Thyroid gland (tissue), 4 donors: Measurements from ENCODE around the gene RPL39L. TPM values are rescaled to one million over a fixed set of nuclear protein-coding genes. Genes with fewer than 3 reads are reported as not detected.

Experiments used
- DNase-seq, 2 donors: peaks; one replicate each; pipeline ENCODE4 v3.0.0-alpha.2; 2019
- H3K27ac ChIP-seq, 3 donors: fragments of 200-600 bp; sonication (generic); 1 replicate in 2 of 3; 2 replicates in 1 of 3; pipeline ENCODE4 v1.5.1; 2016 to 2019; ENCODE audit warnings: mild to moderate bottlenecking in 1 of 3, moderate library complexity in 1 of 3
- H3K27me3 ChIP-seq: fragments of 200-600 bp; sonication (generic); one replicate; pipeline ENCODE4 v1.5.1; 2019
- H3K36me3 ChIP-seq, 2 donors: fragments of 200-600 bp; sonication (generic); one replicate each; pipeline ENCODE4 v1.5.1; 2016 to 2019
- H3K4me1 ChIP-seq, 2 donors: fragments of 200-600 bp; sonication (generic); one replicate each; pipeline ENCODE4 v1.5.1; 2017 to 2019
- H3K4me3 ChIP-seq, 3 donors: fragments of 200-600 bp; sonication (generic); replicated peaks in 1 of 3; 1 replicate in 2 of 3; 2 replicates in 1 of 3; pipeline ENCODE4 v1.5.1; 2016; ENCODE audit warnings: mild to moderate bottlenecking in 1 of 3
- H3K9me3 ChIP-seq: fragments of 200-600 bp; sonication (generic); one replicate; pipeline ENCODE4 v1.5.1; 2017
- CTCF ChIP-seq, 6 experiments: fragments of 200-600 bp in 3 of 6; fragments of 450-650 bp in 3 of 6; sonication (generic) in 3 of 6; IDR thresholded peaks; one replicate each; pipeline ENCODE4 v1.5.1; 2016 to 2019; ENCODE audit warnings: antibody characterized with exemption in 6 of 6, mild to moderate bottlenecking in 2 of 6, inconsistent platforms in 1 of 6, moderate library complexity in 1 of 6
- POLR2A ChIP-seq, 2 donors: fragments of 450-650 bp; IDR thresholded peaks; one replicate each; pipeline ENCODE4 v1.6.1; 2017; ENCODE audit warnings: antibody characterized with exemption in 2 of 2, mild to moderate bottlenecking in 2 of 2, moderate library complexity in 1 of 2
- WGBS, 2 donors: methylation state at CpG; one replicate each; pipeline ENCODE4 v1.1.5; 2017; 5-methylcytosine and 5-hydroxymethylcytosine counted together
- intact Hi-C: fragments of 100-400 bp; cut with DNase I; formaldehyde crosslinking; loops from one replicate; pipeline ENCODE4 v1.15.1; 2023
- total RNA-seq, 4 donors: library from RNA; depleted of rRNA; stranded (reverse); fragments of >200 nt; gene quantifications; one replicate each; pipeline ENCODE4 v1.2.3, GENCODE V29; 2016

Gene RPL39L
- total RNA-seq, 4 donors from 2014 or later, result 6.0 to 8.6 (median 6.9) TPM

- TF ChIP-seq POLR2A (IDR thresholded peaks at IDR 0.05), result no peak
- no peak for TF ChIP-seq CTCF (IDR thresholded peaks at IDR 0.05)
- intact Hi-C loops, result no loop called here
- Histone ChIP-seq H3K27ac (no peak overlapping the region), H3K27me3 (no peaks in the 10 kb centered on the region), H3K4me1 (peaks cover 0 to 17% of the 10 kb centered on the region in 2 donors), H3K9me3 (no peaks in the 10 kb centered on the region), H3K4me3 (no peak overlapping the region), H3K36me3 (no peaks in the 10 kb centered on the region)
- WGBS, 2 donors, result 90 to 92% methylated on average over 7 of the region's 7 CpGs
- DNase-seq, result no peak
These were observed 35.0 kb downstream of the RPL39L start for GRCh38 chr3:187104342-187104741.

- Histone ChIP-seq H3K36me3 (no peaks in the 10 kb centered on the region), H3K4me1 (peaks cover 0 to 17% of the 10 kb centered on the region in 2 donors), H3K9me3 (no peaks in the 10 kb centered on the region), H3K27me3 (no peaks in the 10 kb centered on the region), H3K27ac (no peak overlapping the region), H3K4me3 (no peak overlapping the region)
- TF ChIP-seq CTCF (IDR thresholded peaks at IDR 0.05) (no peak), POLR2A (IDR thresholded peaks at IDR 0.05) (no peak)
- 92% methylated on average over 5 of the region's 5 CpGs for WGBS, 2 donors
- no peak for DNase-seq
- intact Hi-C loops, result no loop called here
These were observed 36.0 kb downstream of the RPL39L start for GRCh38 chr3:187103251-187103650.

- TF ChIP-seq POLR2A (IDR thresholded peaks at IDR 0.05) (no peak), CTCF (IDR thresholded peaks at IDR 0.05) (no peak)
- WGBS, 2 donors, result 95 to 96% methylated on average over 1 of the region's 1 CpG
- Histone ChIP-seq H3K36me3 (no peaks in the 10 kb centered on the region), H3K4me3 (no peak overlapping the region), H3K9me3 (no peaks in the 10 kb centered on the region), H3K4me1 (peaks cover 0 to 17% of the 10 kb centered on the region in 2 donors), H3K27me3 (no peaks in the 10 kb centered on the region), H3K27ac (peak overlapping the region; percentile 35 to 79 (median 46))
- DNase-seq, result peak; percentile 11 to 18
- intact Hi-C loops, result no loop called here
These were observed 37.1 kb downstream of the RPL39L start for GRCh38 chr3:187102073-187102634.

- intact Hi-C loops, result no loop called here
- Histone ChIP-seq H3K36me3 (no peaks in the 10 kb centered on the region), H3K9me3 (no peaks in the 10 kb centered on the region), H3K27me3 (no peaks in the 10 kb centered on the region), H3K27ac (peak overlapping the region; percentile 35 to 79 (median 46)), H3K4me3 (no peak overlapping the region), H3K4me1 (peaks cover 0 to 17% of the 10 kb centered on the region in 2 donors)
- WGBS, 2 donors, result 30 to 43% methylated on average over 9 of the region's 9 CpGs
- no peak for TF ChIP-seq POLR2A (IDR thresholded peaks at IDR 0.05)
- no peak for TF ChIP-seq CTCF (IDR thresholded peaks at IDR 0.05)
- DNase-seq, result peak; percentile 84 to 90
These were observed 37.9 kb downstream of the RPL39L start for GRCh38 chr3:187101184-187102072.
